ENCODE data around the gene TLL1.

GRCh38 chr4:165877286-165877685 is 4.2 kb downstream of the TLL1 start:
- TF ChIP-seq CTCF (IDR thresholded peaks at IDR 0.05; ENCODE audit: borderline replicate concordance, extremely low read depth, low read length, poor library complexity, severe bottlenecking) (no peak), EZH2 (IDR thresholded peaks at IDR 0.05; ENCODE audit: borderline replicate concordance, low read depth, low read length, severe bottlenecking) (no peak)
